Neural progenitor cell (in vitro differentiated cells): ENCODE results near the gene LAMB4. TPM values are rescaled to one million over a fixed set of nuclear protein-coding genes. Genes with fewer than 3 reads are reported as not detected.

Experiments
- DNase-seq: peaks from one replicate; pipeline ENCODE4 v3.0.0-alpha.2; 2016; ENCODE audit warnings: low spot score
- H2AFZ ChIP-seq: fragments of 200-600 bp; sonication (generic); replicated peaks from 2 replicates; pipeline ENCODE4 v1.6.1; 2016; ENCODE audit warnings: antibody characterized with exemption
- H3F3A ChIP-seq: fragments of 200-600 bp; sonication (generic); 2 replicates; pipeline ENCODE4 v1.6.1; 2016; ENCODE audit warnings: antibody characterized with exemption, low read depth
- H3K27ac ChIP-seq: fragments of 200-600 bp; sonication (generic); 2 replicates; pipeline ENCODE4 v1.5.1; 2016; ENCODE audit warnings: mild to moderate bottlenecking
- H3K27me3 ChIP-seq: fragments of 200-600 bp; sonication (generic); 2 replicates; pipeline ENCODE4 v1.6.1; 2016; ENCODE audit warnings: mild to moderate bottlenecking, moderate library complexity
- H3K36me3 ChIP-seq: fragments of 200-600 bp; sonication (generic); 2 replicates; pipeline ENCODE4 v1.5.1; 2016
- H3K4me1 ChIP-seq: fragments of 200-600 bp; sonication (generic); 2 replicates; pipeline ENCODE4 v1.6.1; 2016; ENCODE audit warnings: mixed run types
- H3K4me2 ChIP-seq: fragments of 200-600 bp; sonication (generic); 2 replicates; pipeline ENCODE4 v1.6.1; 2016
- H3K4me3 ChIP-seq: fragments of 200-600 bp; sonication (generic); 2 replicates; pipeline ENCODE4 v1.5.1; 2016
- H3K79me2 ChIP-seq: fragments of 200-600 bp; sonication (generic); 2 replicates; pipeline ENCODE4 v1.6.1; 2016; ENCODE audit warnings: low read depth
- H3K9ac ChIP-seq: fragments of 200-600 bp; sonication (generic); 2 replicates; pipeline ENCODE4 v1.6.1; 2016
- H3K9me3 ChIP-seq: fragments of 200-600 bp; sonication (generic); 2 replicates; pipeline ENCODE4 v1.5.1; 2016; ENCODE audit warnings: low read depth
- H4K20me1 ChIP-seq: fragments of 200-600 bp; sonication (generic); 2 replicates; pipeline ENCODE4 v1.6.1; 2016; ENCODE audit warnings: low read depth
- H3K27ac Mint-ChIP-seq: 3 replicates; pipeline ENCODE4 v1.8.0; 2021; ENCODE audit warnings: mixed read lengths
- H3K27me3 Mint-ChIP-seq: 2 replicates; pipeline ENCODE4 v1.8.0; 2022; ENCODE audit warnings: low read depth, mild to moderate bottlenecking, inconsistent platforms, moderate library complexity, mixed read lengths; ENCODE audit not compliant: insufficient read depth
- H3K36me3 Mint-ChIP-seq: 3 replicates; pipeline ENCODE4 v1.8.0; 2021; ENCODE audit warnings: mixed read lengths
- H3K4me1 Mint-ChIP-seq: 3 replicates; pipeline ENCODE4 v1.8.0; 2021; ENCODE audit warnings: mixed read lengths
- H3K4me3 Mint-ChIP-seq: 3 replicates; pipeline ENCODE4 v1.8.0; 2021; ENCODE audit warnings: mild to moderate bottlenecking, moderate library complexity, mixed read lengths
- H3K9me3 Mint-ChIP-seq: 3 replicates; pipeline ENCODE4 v1.8.0; 2020; ENCODE audit warnings: mixed read lengths
- CTCF ChIP-seq: fragments of 200-600 bp; sonication (generic); IDR thresholded peaks from 2 replicates; pipeline ENCODE4 v1.5.1; 2017; ENCODE audit warnings: antibody characterized with exemption, mild to moderate bottlenecking
- EZH2 ChIP-seq: fragments of 200-600 bp; sonication (generic); IDR thresholded peaks from 2 replicates; pipeline ENCODE4 v1.6.1; 2017; ENCODE audit warnings: antibody characterized with exemption, mild to moderate bottlenecking, moderate library complexity
- EZH2phosphoT487 ChIP-seq: fragments of 200-600 bp; sonication (generic); IDR thresholded peaks from 2 replicates; pipeline ENCODE4 v1.6.1; 2017; ENCODE audit warnings: antibody characterized with exemption
- total RNA-seq: library from RNA; depleted of rRNA; stranded (reverse); fragments of >200 nt; gene quantifications from 2 replicates; pipeline ENCODE4 v1.2.3, GENCODE V29; 2015; ENCODE audit warnings: low replicate concordance

Gene LAMB4
- total RNA-seq, 1 donor from 2014 or later = not detected

GRCh38 chr7:108026116-108026515, 104.0 kb downstream of the LAMB4 start:
- H3K4me3 Mint-ChIP-seq = no peak overlapping the region
- no peaks in the 10 kb centered on the region for H3K27me3 ChIP-seq

GRCh38 chr7:108024538-108024937, 105.6 kb downstream of the LAMB4 start:
- H3K27ac Mint-ChIP-seq = no peak overlapping the region
- H3K9me3 Mint-ChIP-seq = no peaks in the 10 kb centered on the region
- no peaks in the 10 kb centered on the region for H3K4me1 ChIP-seq
- H4K20me1 ChIP-seq = no peaks in the 10 kb centered on the region
- no peak overlapping the region for H3K4me3 Mint-ChIP-seq
- H3K27me3 Mint-ChIP-seq = peaks cover 2% of the 10 kb centered on the region
- no peak overlapping the region for H3K4me3 ChIP-seq
- H3K9me3 ChIP-seq = no peaks in the 10 kb centered on the region
- no peaks in the 10 kb centered on the region for H3K36me3 ChIP-seq
- peaks cover 3% of the 10 kb centered on the region for H3K4me1 Mint-ChIP-seq
- no peaks in the 10 kb centered on the region for H3K36me3 Mint-ChIP-seq
- TF ChIP-seq CTCF (no peak), EZH2phosphoT487 (no peak), EZH2 (no peak)
- H3K9ac ChIP-seq = no peak overlapping the region
- no peak for DNase-seq
- H3F3A ChIP-seq = no peaks in the 10 kb centered on the region
- no peaks in the 10 kb centered on the region for H3K79me2 ChIP-seq
- H2AFZ ChIP-seq = no peak overlapping the region
- no peaks in the 10 kb centered on the region for H3K27me3 ChIP-seq
- H3K27ac ChIP-seq = no peak overlapping the region
- no peak overlapping the region for H3K4me2 ChIP-seq

More at GRCh38 chr7:108026116-108026515, 104.0 kb downstream of the LAMB4 start:
- DNase-seq = no peak
- Histone ChIP-seq H2AFZ (no peak overlapping the region), H4K20me1 (no peaks in the 10 kb centered on the region), H3K36me3 (no peaks in the 10 kb centered on the region), H3K4me1 (no peaks in the 10 kb centered on the region), H3K4me2 (no peak overlapping the region), H3F3A (no peaks in the 10 kb centered on the region), H3K9ac (no peak overlapping the region), H3K27ac (no peak overlapping the region), H3K9me3 (no peaks in the 10 kb centered on the region), H3K79me2 (no peaks in the 10 kb centered on the region), H3K4me3 (no peak overlapping the region)
- no peaks in the 10 kb centered on the region for H3K36me3 Mint-ChIP-seq
- peaks cover 3% of the 10 kb centered on the region for H3K4me1 Mint-ChIP-seq
- no peak overlapping the region for H3K27ac Mint-ChIP-seq
- H3K9me3 Mint-ChIP-seq = no peaks in the 10 kb centered on the region
- TF ChIP-seq EZH2 = no peak
- no peak for TF ChIP-seq EZH2phosphoT487
- no peak for TF ChIP-seq CTCF
- peaks cover 2% of the 10 kb centered on the region for H3K27me3 Mint-ChIP-seq

GRCh38 chr7:108020585-108020984, 109.6 kb downstream of the LAMB4 start:
- Mint-ChIP-seq H3K4me1 (no peaks in the 10 kb centered on the region), H3K27me3 (no peaks in the 10 kb centered on the region), H3K9me3 (no peaks in the 10 kb centered on the region), H3K27ac (no peak overlapping the region), H3K36me3 (no peaks in the 10 kb centered on the region), H3K4me3 (no peak overlapping the region)
- Histone ChIP-seq H3K36me3 (no peaks in the 10 kb centered on the region), H3K79me2 (no peaks in the 10 kb centered on the region), H3K4me1 (no peaks in the 10 kb centered on the region), H3K9me3 (no peaks in the 10 kb centered on the region), H4K20me1 (no peaks in the 10 kb centered on the region), H3K4me2 (no peak overlapping the region), H3K27me3 (no peaks in the 10 kb centered on the region), H3K4me3 (no peak overlapping the region), H2AFZ (no peak overlapping the region), H3K9ac (no peak overlapping the region), H3K27ac (no peak overlapping the region), H3F3A (no peaks in the 10 kb centered on the region)
- TF ChIP-seq EZH2 = no peak
- no peak for TF ChIP-seq EZH2phosphoT487
- no peak for TF ChIP-seq CTCF
- no peak for DNase-seq
